Vagina (tissue), 2 donors: Measurements from ENCODE around the gene PDXK. TPM values are rescaled to one million over a fixed set of nuclear protein-coding genes. Genes with fewer than 3 reads are reported as not detected.

Experiments used
- DNase-seq, 2 donors: peaks; one replicate each; pipeline ENCODE4 v3.0.0-alpha.2; 2017; ENCODE audit errors: extremely low spot score in 2 of 2
- H3K27ac ChIP-seq: fragments of 200-600 bp; sonication (generic); one replicate; pipeline ENCODE4 v1.5.1; 2019
- H3K27me3 ChIP-seq: fragments of 200-600 bp; sonication (generic); one replicate; pipeline ENCODE4 v1.5.1; 2019
- H3K36me3 ChIP-seq, 2 donors: fragments of 200-600 bp; sonication (generic); one replicate each; pipeline ENCODE4 v1.5.1; 2017 to 2019
- H3K4me1 ChIP-seq: fragments of 200-600 bp; sonication (generic); one replicate; pipeline ENCODE4 v1.5.1; 2019
- H3K4me3 ChIP-seq, 2 donors: fragments of 200-600 bp; sonication (generic); 1 replicate in 1 of 2; 2 replicates in 1 of 2; pipeline ENCODE4 v1.5.1; 2016 to 2019
- H3K9me3 ChIP-seq: fragments of 200-600 bp; sonication (generic); one replicate; pipeline ENCODE4 v1.5.1; 2019
- CTCF ChIP-seq, 3 experiments: fragments of 450-650 bp in 2 of 3; fragments of 200-600 bp in 1 of 3; sonication (generic) in 1 of 3; IDR thresholded peaks; one replicate each; pipeline ENCODE4 v1.5.1; 2017 to 2019; ENCODE audit warnings: antibody characterized with exemption in 3 of 3, mild to moderate bottlenecking in 2 of 3, moderate library complexity in 2 of 3
- POLR2A ChIP-seq, 2 donors: fragments of 450-650 bp; IDR thresholded peaks; one replicate each; pipeline ENCODE4 v1.6.1; 2017; ENCODE audit warnings: antibody characterized with exemption in 2 of 2, mild to moderate bottlenecking in 2 of 2, moderate library complexity in 2 of 2
- POLR2AphosphoS5 ChIP-seq, 2 donors: sonication (generic); formaldehyde crosslinking; IDR thresholded peaks; one replicate each; pipeline ENCODE4 v1.9.0; 2017; ENCODE audit warnings: antibody characterized with exemption in 2 of 2, mild to moderate bottlenecking in 2 of 2, low read depth in 1 of 2; ENCODE audit not compliant: insufficient read depth in 1 of 2
- intact Hi-C: fragments of 100-400 bp; cut with DNase I; formaldehyde crosslinking; loops from one replicate; pipeline ENCODE4 v1.15.1; 2023
- total RNA-seq: library from RNA; depleted of rRNA; stranded (reverse); fragments of >200 nt; gene quantifications from one replicate; pipeline ENCODE4 v1.2.3, GENCODE V29; 2016

The PDXK gene
- total RNA-seq, 1 donor from 2014 or later: 58.7 TPM

- Histone ChIP-seq H3K36me3 (peaks cover 0 to 88% of the 10 kb centered on the region in 2 donors), H3K4me1 (no peaks in the 10 kb centered on the region), H3K9me3 (no peaks in the 10 kb centered on the region), H3K4me3 (no peak overlapping the region), H3K27me3 (no peaks in the 10 kb centered on the region), H3K27ac (no peak overlapping the region)
- no peak for DNase-seq
- TF ChIP-seq POLR2A (IDR thresholded peaks at IDR 0.05) (no peak), CTCF (IDR thresholded peaks at IDR 0.05) (no peak), POLR2AphosphoS5 (IDR thresholded peaks at IDR 0.05; ENCODE audit: insufficient read depth in 1 of 2, low read depth in 1 of 2) (no peak)
- intact Hi-C loops: no loop called here
Observed at GRCh38 chr21:43687566-43688399, 31.1 kb upstream of the PDXK start.

- Histone ChIP-seq H3K4me3 (no peak overlapping the region), H3K36me3 (peaks cover 0 to 92% of the 10 kb centered on the region in 2 donors), H3K27me3 (no peaks in the 10 kb centered on the region), H3K4me1 (no peaks in the 10 kb centered on the region), H3K27ac (no peak overlapping the region), H3K9me3 (no peaks in the 10 kb centered on the region)
- intact Hi-C loops: no loop called here
- TF ChIP-seq POLR2AphosphoS5 (IDR thresholded peaks at IDR 0.05; ENCODE audit: insufficient read depth in 1 of 2, low read depth in 1 of 2): no peak
- no peak for TF ChIP-seq CTCF (IDR thresholded peaks at IDR 0.05)
- no peak for TF ChIP-seq POLR2A (IDR thresholded peaks at IDR 0.05)
- no peak for DNase-seq
Observed at GRCh38 chr21:43688906-43689305, 30.0 kb upstream of the PDXK start.

- DNase-seq: no peak
- Histone ChIP-seq H3K36me3 (peaks cover 0 to 86% of the 10 kb centered on the region in 2 donors), H3K27ac (no peak overlapping the region), H3K9me3 (no peaks in the 10 kb centered on the region), H3K4me3 (no peak overlapping the region), H3K4me1 (no peaks in the 10 kb centered on the region), H3K27me3 (no peaks in the 10 kb centered on the region)
- TF ChIP-seq POLR2A (IDR thresholded peaks at IDR 0.05): no peak
- no peak for TF ChIP-seq CTCF (IDR thresholded peaks at IDR 0.05)
- no peak for TF ChIP-seq POLR2AphosphoS5 (IDR thresholded peaks at IDR 0.05; ENCODE audit: insufficient read depth in 1 of 2, low read depth in 1 of 2)
- intact Hi-C loops: no loop called here
Observed at GRCh38 chr21:43689556-43690337, 29.2 kb upstream of the PDXK start.

- no peak overlapping the region for H3K4me3 ChIP-seq
- DNase-seq: no peak
- no peaks in the 10 kb centered on the region for H3K27me3 ChIP-seq
- H3K4me1 ChIP-seq: no peaks in the 10 kb centered on the region
- intact Hi-C loops: no loop called here
- no peak overlapping the region for H3K27ac ChIP-seq
- peaks cover 0 to 80% of the 10 kb centered on the region in 2 donors for H3K36me3 ChIP-seq
- TF ChIP-seq CTCF (IDR thresholded peaks at IDR 0.05): no peak
- no peak for TF ChIP-seq POLR2AphosphoS5 (IDR thresholded peaks at IDR 0.05; ENCODE audit: insufficient read depth in 1 of 2, low read depth in 1 of 2)
- H3K9me3 ChIP-seq: no peaks in the 10 kb centered on the region
Observed at GRCh38 chr21:43690346-43690745, 28.6 kb upstream of the PDXK start.
